CD4-positive, alpha-beta memory T cell (primary cell): ENCODE results near the gene CNOT6. TPM values are rescaled to one million over a fixed set of nuclear protein-coding genes. Genes with fewer than 3 reads are reported as not detected.
A peak's percentile ranks its signal among the peaks of the same experiment; 100 is the strongest.
"Not testable (repeated sequence)": the region's sequence is repeated elsewhere in the genome, so short reads cannot be mapped to it uniquely, and the experiment has no call there.

Experiments used
- CTCF ChIA-PET: fragments of 350-600 bp; sonication (Branson Sonifier 250); formaldehyde crosslinking; loops from one replicate; lab custom pipeline; 2021; ENCODE audit warnings: inconsistent platforms; ENCODE audit not compliant: partially characterized antibody; lab: Charles Lee
- POLR2A ChIA-PET: fragments of 350-600 bp; sonication (Branson Sonifier 250); formaldehyde crosslinking; loops from one replicate; lab custom pipeline; 2021; ENCODE audit not compliant: partially characterized antibody; lab: Charles Lee
- DNase-seq, 5 donors: peaks; one replicate each; pipeline versions ENCODE4 v3.0.0 to v3.0.0-alpha.2; 2020 to 2022; ENCODE audit warnings: mixed read lengths in 1 of 5
- H3K27ac ChIP-seq: one replicate; pipeline ENCODE4 v1.7.0; 2013; ENCODE audit warnings: low read depth, low read length
- H3K27me3 ChIP-seq: 2 replicates; pipeline ENCODE4 v1.7.0; 2013; ENCODE audit warnings: mild to moderate bottlenecking, low read length, moderate library complexity; ENCODE audit not compliant: insufficient read depth
- H3K36me3 ChIP-seq: 2 replicates; pipeline ENCODE4 v1.7.0; 2013; ENCODE audit warnings: mild to moderate bottlenecking, low read length, moderate library complexity; ENCODE audit not compliant: insufficient read depth
- H3K4me1 ChIP-seq: 2 replicates; pipeline ENCODE4 v1.7.0; 2013; ENCODE audit warnings: mild to moderate bottlenecking, low read length, moderate library complexity; ENCODE audit not compliant: insufficient read depth
- H3K4me3 ChIP-seq, 2 donors: one replicate each; pipeline ENCODE4 v1.7.0; 2013; ENCODE audit warnings: low read length in 2 of 2, mild to moderate bottlenecking in 1 of 2
- H3K9me3 ChIP-seq, 2 donors: one replicate each; pipeline ENCODE4 v1.7.0; 2013; ENCODE audit warnings: low read length in 2 of 2, control low read depth in 1 of 2; ENCODE audit not compliant: control insufficient read depth in 1 of 2
- H3K27ac Mint-ChIP-seq, 7 donors: one replicate each; pipeline ENCODE4 v1.8.0; 2020 to 2021; ENCODE audit warnings: mixed read lengths in 7 of 7, mild to moderate bottlenecking in 6 of 7, inconsistent platforms in 3 of 7, moderate library complexity in 3 of 7
- H3K27me3 Mint-ChIP-seq, 2 donors: one replicate each; pipeline ENCODE4 v1.8.0; 2020 to 2021; ENCODE audit warnings: mixed read lengths in 2 of 2
- H3K36me3 Mint-ChIP-seq, 2 donors: one replicate each; pipeline ENCODE4 v1.8.0; 2020 to 2021; ENCODE audit warnings: mixed read lengths in 2 of 2, inconsistent platforms in 1 of 2, mild to moderate bottlenecking in 1 of 2
- H3K4me1 Mint-ChIP-seq, 4 donors: one replicate each; pipeline ENCODE4 v1.8.0; 2020 to 2021; ENCODE audit warnings: mixed read lengths in 4 of 4, mild to moderate bottlenecking in 1 of 4
- H3K4me3 Mint-ChIP-seq, 8 donors: one replicate each; pipeline ENCODE4 v1.8.0; 2020 to 2021; ENCODE audit warnings: mixed read lengths in 8 of 8, mild to moderate bottlenecking in 7 of 8, moderate library complexity in 6 of 8, inconsistent platforms in 3 of 8
- H3K9me3 Mint-ChIP-seq, 8 donors: one replicate each; pipeline ENCODE4 v1.8.0; 2020 to 2021; ENCODE audit warnings: mixed read lengths in 8 of 8, mild to moderate bottlenecking in 5 of 8, inconsistent platforms in 3 of 8, moderate library complexity in 1 of 8
- intact Hi-C: fragments of 100-400 bp; cut with micrococcal nuclease; formaldehyde crosslinking; loops from one replicate; pipeline ENCODE4 v1.15.1; 2023
- polyA plus RNA-seq, 2 donors: library from polyadenylated mRNA; unstranded; fragments of 300-500 nt; fragmentation: Illumina TruSeq; gene quantifications; one replicate each; pipeline ENCODE4 v1.2.3, GENCODE V29; 2021
- total RNA-seq, 2 experiments: library from RNA; stranded (reverse); gene quantifications; one replicate each; pipeline ENCODE4 v1.2.3, GENCODE V29; 2021

Gene CNOT6
- 10 to 100 TPM; 30.1 to 37.8 TPM for total RNA-seq
- 1 to 10 TPM; 3.9 to 9.2 TPM for polyA plus RNA-seq

- DNase-seq: peak; percentile 92 to 97 (median 96)
- Histone ChIP-seq H3K9me3 (no peaks in the 10 kb centered on the region), H3K36me3 (no peaks in the 10 kb centered on the region), H3K4me1 (peaks cover 42% of the 10 kb centered on the region), H3K4me3 (peak within 1 kb of the TSS; percentile 17 to 72), H3K27me3 (no peaks in the 10 kb centered on the region), H3K27ac (peak within 1 kb of the TSS; percentile 84)
- H3K27me3 Mint-ChIP-seq: no peaks in the 10 kb centered on the region
- ChIA-PET CTCF (no interaction called here), POLR2A (no interaction called here)
- intact Hi-C loops: loop anchor here (1.0 to 5.0 kb wide), 4 partner anchors 201 to 1867 kb away; partner anchors contain the start of genes CLK4, MAPK9 and MGAT1
- peaks cover 0 to 2% (median 0%) of the 10 kb centered on the region in 8 donors for H3K9me3 Mint-ChIP-seq
- peaks cover 0 to 12% of the 10 kb centered on the region in 2 donors for H3K36me3 Mint-ChIP-seq
- peaks cover 24 to 46% (median 38%) of the 10 kb centered on the region in 4 donors for H3K4me1 Mint-ChIP-seq
- peak within 1 kb of the TSS; percentile 91 to 99 (median 96) for H3K27ac Mint-ChIP-seq
- peak within 1 kb of the TSS; percentile 91 to 98 (median 94) for H3K4me3 Mint-ChIP-seq
These were observed at the start of gene CNOT6 for GRCh38 chr5:180494060-180494509. Gene CNOT6, plus strand, starts transcription at chr5:180494379. Its CDS starts 34,898 bp downstream, at chr5:180529277.

- Mint-ChIP-seq H3K27me3 (peaks cover 23 to 25% of the 10 kb centered on the region in 2 donors), H3K36me3 (no peaks in the 10 kb centered on the region), H3K4me1 (no peaks in the 10 kb centered on the region), H3K9me3 (no peaks in the 10 kb centered on the region), H3K27ac (no peak overlapping the region), H3K4me3 (no peak overlapping the region)
- DNase-seq: no peak
- Histone ChIP-seq H3K27me3 (no peaks in the 10 kb centered on the region), H3K36me3 (no peaks in the 10 kb centered on the region), H3K4me1 (no peaks in the 10 kb centered on the region), H3K27ac (no peak overlapping the region), H3K9me3 (no peaks in the 10 kb centered on the region), H3K4me3 (no peak overlapping the region)
- POLR2A ChIA-PET: no interaction called here
- CTCF ChIA-PET: no interaction called here
- intact Hi-C loops: no loop called here
These were observed 39.4 kb upstream of the CNOT6 start for GRCh38 chr5:180454752-180455151.

GRCh38 chr5:180455872-180456271 lies 38.3 kb upstream of the CNOT6 start:
- Histone ChIP-seq H3K27me3 (no peaks in the 10 kb centered on the region), H3K27ac (no peak overlapping the region), H3K36me3 (no peaks in the 10 kb centered on the region), H3K4me1 (no peaks in the 10 kb centered on the region), H3K9me3 (no peaks in the 10 kb centered on the region), H3K4me3 (no peak overlapping the region)
- ChIA-PET POLR2A (no interaction called here), CTCF (interaction anchor here (7.8 kb wide), 1 partner anchor 17 kb away, joined by 34 read pairs; no protein-coding TSS in a partner anchor)
- H3K36me3 Mint-ChIP-seq: no peaks in the 10 kb centered on the region
- peaks cover 22 to 25% of the 10 kb centered on the region in 2 donors for H3K27me3 Mint-ChIP-seq
- no peaks in the 10 kb centered on the region for H3K4me1 Mint-ChIP-seq
- no peak for DNase-seq
- no peak overlapping the region for H3K4me3 Mint-ChIP-seq
- H3K9me3 Mint-ChIP-seq: no peaks in the 10 kb centered on the region
- H3K27ac Mint-ChIP-seq: no peak overlapping the region
- intact Hi-C loops: no loop called here

DNA sequence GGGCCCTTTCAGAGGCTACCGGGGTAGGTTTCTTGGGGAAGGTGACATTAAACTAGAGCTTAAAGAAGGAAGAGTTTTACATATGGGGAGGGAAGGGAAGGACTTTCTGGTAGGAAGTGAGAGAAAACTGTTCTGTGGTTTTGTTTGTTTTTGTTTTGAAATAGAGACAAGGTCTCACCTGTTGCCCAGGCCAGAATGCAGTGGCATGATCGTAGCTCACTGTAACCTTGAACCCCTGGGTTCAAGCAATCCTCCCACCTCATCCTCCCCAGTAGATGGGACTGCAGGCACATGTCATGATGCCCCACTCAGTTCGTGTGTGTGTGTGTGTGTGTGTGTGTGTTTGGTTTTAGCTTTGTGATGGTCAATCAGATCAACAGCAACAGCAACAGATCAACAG lies 37.4 kb upstream of the CNOT6 start:
- Mint-ChIP-seq H3K36me3 (no peaks in the 10 kb centered on the region), H3K4me1 (no peaks in the 10 kb centered on the region), H3K9me3 (no peaks in the 10 kb centered on the region), H3K27ac (peak overlapping the region in 1 of 7 donors; percentile 32), H3K4me3 (no peak overlapping the region), H3K27me3 (peaks cover 15 to 18% of the 10 kb centered on the region in 2 donors)
- Histone ChIP-seq H3K4me3 (no peak overlapping the region), H3K4me1 (no peaks in the 10 kb centered on the region), H3K27ac (no peak overlapping the region), H3K36me3 (no peaks in the 10 kb centered on the region), H3K9me3 (no peaks in the 10 kb centered on the region), H3K27me3 (no peaks in the 10 kb centered on the region)
- ChIA-PET CTCF (interaction anchor here (7.8 kb wide), 1 partner anchor 16 kb away, joined by 34 read pairs; no protein-coding TSS in a partner anchor), POLR2A (no interaction called here)
- no peak for DNase-seq
- intact Hi-C loops: no loop called here

GRCh38 chr5:180458852-180459673 lies 35.1 kb upstream of the CNOT6 start:
- intact Hi-C loops, DNase-seq, POLR2A ChIA-PET, H3K4me3 ChIP-seq, H3K27ac Mint-ChIP-seq, H3K4me1 Mint-ChIP-seq, H3K27ac ChIP-seq, H3K36me3 ChIP-seq, H3K27me3 ChIP-seq, H3K9me3 Mint-ChIP-seq, H3K36me3 Mint-ChIP-seq, H3K4me1 ChIP-seq, H3K4me3 Mint-ChIP-seq, H3K27me3 Mint-ChIP-seq, H3K9me3 ChIP-seq: not testable (repeated sequence)
- CTCF ChIA-PET: interaction anchor here (7.8 kb wide), 1 partner anchor 13 kb away, joined by 34 read pairs; no protein-coding TSS in a partner anchor

GRCh38 chr5:180459674-180460142 lies 34.5 kb upstream of the CNOT6 start:
- H3K9me3 Mint-ChIP-seq, H3K36me3 Mint-ChIP-seq, H3K4me1 Mint-ChIP-seq, intact Hi-C loops, H3K4me3 ChIP-seq, H3K27me3 Mint-ChIP-seq, H3K9me3 ChIP-seq, DNase-seq, POLR2A ChIA-PET, H3K27ac Mint-ChIP-seq, H3K36me3 ChIP-seq, H3K4me1 ChIP-seq, H3K4me3 Mint-ChIP-seq, H3K27ac ChIP-seq, H3K27me3 ChIP-seq: not testable (repeated sequence)
- CTCF ChIA-PET: interaction anchor here (7.8 kb wide), 1 partner anchor 13 kb away, joined by 34 read pairs; no protein-coding TSS in a partner anchor

GRCh38 chr5:180460834-180461233 lies 33.3 kb upstream of the CNOT6 start:
- no peak overlapping the region for H3K27ac Mint-ChIP-seq
- peaks cover 0 to 7% of the 10 kb centered on the region in 2 donors for H3K27me3 Mint-ChIP-seq
- no peaks in the 10 kb centered on the region for H3K9me3 Mint-ChIP-seq
- ChIA-PET CTCF (interaction anchor here (1.4 to 7.8 kb wide), 2 partner anchors 9 to 12 kb away, joined by 4 to 34 read pairs; no protein-coding TSS in a partner anchor), POLR2A (no interaction called here)
- H3K4me3 ChIP-seq: no peak overlapping the region
- intact Hi-C loops: no loop called here
- DNase-seq: no peak
- no peaks in the 10 kb centered on the region for H3K36me3 ChIP-seq
- no peak overlapping the region for H3K27ac ChIP-seq
- H3K9me3 ChIP-seq: no peaks in the 10 kb centered on the region
- no peaks in the 10 kb centered on the region for H3K27me3 ChIP-seq
- H3K4me1 ChIP-seq: no peaks in the 10 kb centered on the region
- no peaks in the 10 kb centered on the region for H3K36me3 Mint-ChIP-seq
- H3K4me1 Mint-ChIP-seq: no peaks in the 10 kb centered on the region
- no peak overlapping the region for H3K4me3 Mint-ChIP-seq
